HL-60 (cell line): ENCODE measurements around the gene MRPL11.
A peak's percentile ranks its signal among the peaks of the same experiment; 100 is the strongest.

Source experiments
- GABPA ChIP-seq: IDR thresholded peaks from 2 replicates; pipeline ENCODE4 v1.6.1; 2012; ENCODE audit warnings: low read depth
- POLR2AphosphoS5 ChIP-seq: IDR thresholded peaks from 2 replicates; pipeline ENCODE4 v1.6.1; 2012; ENCODE audit warnings: low read depth
- SPI1 ChIP-seq: IDR thresholded peaks from 2 replicates; pipeline ENCODE4 v1.6.1; 2012; ENCODE audit warnings: low read depth, mild to moderate bottlenecking, borderline replicate concordance
- TF ChIP-seq, protein P1 (sequence below): IDR thresholded peaks from one replicate; pipeline ENCODE4 v1.5.1; 2011; ENCODE audit warnings: low read length, control low read depth, inconsistent platforms; ENCODE audit not compliant: insufficient read depth
- TF ChIP-seq, protein P2 (sequence below): IDR thresholded peaks from 2 replicates; pipeline ENCODE4 v1.6.1; 2012; ENCODE audit warnings: low read depth; ENCODE audit not compliant: insufficient replicate concordance

DNA sequence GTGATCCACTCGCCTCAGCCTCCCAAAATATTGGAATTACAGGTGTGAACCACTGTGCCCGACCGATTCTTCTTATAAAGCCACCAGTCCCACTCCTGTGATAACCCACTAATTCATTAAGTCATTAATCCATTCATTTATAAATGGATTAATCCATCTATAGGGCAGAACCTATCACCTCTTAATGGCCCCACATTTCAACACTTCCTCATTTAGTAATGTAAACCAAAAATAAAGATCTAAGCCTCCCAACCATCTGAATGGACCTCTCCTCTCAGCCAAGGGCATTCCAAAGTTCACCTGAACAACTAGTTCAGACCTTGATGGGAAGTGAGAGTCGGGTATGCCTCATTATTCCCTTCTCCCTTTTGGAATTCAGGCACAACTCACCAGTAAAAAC, 9.9 kb upstream of the MRPL11 start:
- TF ChIP-seq, protein P1, sequence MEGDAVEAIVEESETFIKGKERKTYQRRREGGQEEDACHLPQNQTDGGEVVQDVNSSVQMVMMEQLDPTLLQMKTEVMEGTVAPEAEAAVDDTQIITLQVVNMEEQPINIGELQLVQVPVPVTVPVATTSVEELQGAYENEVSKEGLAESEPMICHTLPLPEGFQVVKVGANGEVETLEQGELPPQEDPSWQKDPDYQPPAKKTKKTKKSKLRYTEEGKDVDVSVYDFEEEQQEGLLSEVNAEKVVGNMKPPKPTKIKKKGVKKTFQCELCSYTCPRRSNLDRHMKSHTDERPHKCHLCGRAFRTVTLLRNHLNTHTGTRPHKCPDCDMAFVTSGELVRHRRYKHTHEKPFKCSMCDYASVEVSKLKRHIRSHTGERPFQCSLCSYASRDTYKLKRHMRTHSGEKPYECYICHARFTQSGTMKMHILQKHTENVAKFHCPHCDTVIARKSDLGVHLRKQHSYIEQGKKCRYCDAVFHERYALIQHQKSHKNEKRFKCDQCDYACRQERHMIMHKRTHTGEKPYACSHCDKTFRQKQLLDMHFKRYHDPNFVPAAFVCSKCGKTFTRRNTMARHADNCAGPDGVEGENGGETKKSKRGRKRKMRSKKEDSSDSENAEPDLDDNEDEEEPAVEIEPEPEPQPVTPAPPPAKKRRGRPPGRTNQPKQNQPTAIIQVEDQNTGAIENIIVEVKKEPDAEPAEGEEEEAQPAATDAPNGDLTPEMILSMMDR = no peak
- TF ChIP-seq SPI1 (peak; percentile 87), GABPA (no peak), POLR2AphosphoS5 (no peak)
- TF ChIP-seq, protein P2, sequence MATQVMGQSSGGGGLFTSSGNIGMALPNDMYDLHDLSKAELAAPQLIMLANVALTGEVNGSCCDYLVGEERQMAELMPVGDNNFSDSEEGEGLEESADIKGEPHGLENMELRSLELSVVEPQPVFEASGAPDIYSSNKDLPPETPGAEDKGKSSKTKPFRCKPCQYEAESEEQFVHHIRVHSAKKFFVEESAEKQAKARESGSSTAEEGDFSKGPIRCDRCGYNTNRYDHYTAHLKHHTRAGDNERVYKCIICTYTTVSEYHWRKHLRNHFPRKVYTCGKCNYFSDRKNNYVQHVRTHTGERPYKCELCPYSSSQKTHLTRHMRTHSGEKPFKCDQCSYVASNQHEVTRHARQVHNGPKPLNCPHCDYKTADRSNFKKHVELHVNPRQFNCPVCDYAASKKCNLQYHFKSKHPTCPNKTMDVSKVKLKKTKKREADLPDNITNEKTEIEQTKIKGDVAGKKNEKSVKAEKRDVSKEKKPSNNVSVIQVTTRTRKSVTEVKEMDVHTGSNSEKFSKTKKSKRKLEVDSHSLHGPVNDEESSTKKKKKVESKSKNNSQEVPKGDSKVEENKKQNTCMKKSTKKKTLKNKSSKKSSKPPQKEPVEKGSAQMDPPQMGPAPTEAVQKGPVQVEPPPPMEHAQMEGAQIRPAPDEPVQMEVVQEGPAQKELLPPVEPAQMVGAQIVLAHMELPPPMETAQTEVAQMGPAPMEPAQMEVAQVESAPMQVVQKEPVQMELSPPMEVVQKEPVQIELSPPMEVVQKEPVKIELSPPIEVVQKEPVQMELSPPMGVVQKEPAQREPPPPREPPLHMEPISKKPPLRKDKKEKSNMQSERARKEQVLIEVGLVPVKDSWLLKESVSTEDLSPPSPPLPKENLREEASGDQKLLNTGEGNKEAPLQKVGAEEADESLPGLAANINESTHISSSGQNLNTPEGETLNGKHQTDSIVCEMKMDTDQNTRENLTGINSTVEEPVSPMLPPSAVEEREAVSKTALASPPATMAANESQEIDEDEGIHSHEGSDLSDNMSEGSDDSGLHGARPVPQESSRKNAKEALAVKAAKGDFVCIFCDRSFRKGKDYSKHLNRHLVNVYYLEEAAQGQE = no peak
